GM12878 (cell line): ENCODE results near the gene HES7. TPM values are rescaled to one million over a fixed set of nuclear protein-coding genes. Genes with fewer than 3 reads are reported as not detected.

Source experiments
- ATAC-seq: fragments of 200-7000 bp; cut with Tn5 transposase; 3 replicates; pipeline ENCODE4 v1.9.1; 2020; ENCODE audit warnings: mild to moderate bottlenecking, moderate library complexity
- BruUV-seq: library from RNA; stranded (reverse); fragments of 400-500 nt; replicated peaks from 2 replicates; lab custom pipeline; 2021; lab: Mats Ljungman, UMichigan
- CTCF ChIA-PET: fragments of 300-600 bp; sonication (Branson Sonifier 250); formaldehyde crosslinking; extraction: SDS; loops from one replicate; lab custom pipeline; 2021; ENCODE audit warnings: inconsistent platforms; lab: Yijun Ruan, JAX
- POLR2A ChIA-PET: fragments of 350-600 bp; formaldehyde crosslinking; extraction: SDS; loops from one replicate; lab custom pipeline; 2021; ENCODE audit warnings: inconsistent platforms; lab: Charles Lee
- RAD21 ChIA-PET: fragments of 300-600 bp; sonication (Branson Sonifier 250); formaldehyde crosslinking; loops from one replicate; lab custom pipeline; 2023; ENCODE audit warnings: antibody characterized with exemption; ENCODE audit not compliant: unreplicated experiment; lab: Charles Lee
- SMC1A ChIA-PET: fragments of 300-600 bp; sonication (Branson Sonifier 250); formaldehyde crosslinking; loops from one replicate; lab custom pipeline; 2023; ENCODE audit not compliant: unreplicated experiment, uncharacterized antibody; lab: Charles Lee
- DNase-seq: peaks from one replicate; pipeline ENCODE4 v3.0.0-alpha.2; 2011; ENCODE audit warnings: low read depth, low spot score
- FAIRE-seq: peaks from 3 replicates; lab custom pipeline; 2011; peaks lifted over from hg19 to GRCh38; lab: Jason Lieb, UNC
- H2AFZ ChIP-seq: 2 replicates; pipeline ENCODE4 v1.6.0; 2011; ENCODE audit warnings: low read depth, low read length, control low read depth; ENCODE audit not compliant: control insufficient read depth
- H3K27ac ChIP-seq: 2 replicates; pipeline ENCODE4 v1.5.1; 2011; ENCODE audit warnings: control low read depth; ENCODE audit not compliant: control insufficient read depth, insufficient read depth
- H3K27me3 ChIP-seq, 2 experiments: replicated peaks in 1 of 2; 2 replicates each; pipeline versions ENCODE4 v1.6.0 to v1.6.1; 2011; ENCODE audit warnings: low read length in 1 of 2; ENCODE audit not compliant: control insufficient read depth in 2 of 2, insufficient read depth in 2 of 2
- H3K36me3 ChIP-seq, 2 experiments: 2 replicates each; pipeline ENCODE4 v1.5.1; 2011; ENCODE audit warnings: low read length in 1 of 2; ENCODE audit not compliant: control insufficient read depth in 2 of 2, insufficient read depth in 2 of 2
- H3K4me1 ChIP-seq: 2 replicates; pipeline ENCODE4 v1.6.1; 2011; ENCODE audit warnings: mild to moderate bottlenecking, low read length, moderate library complexity, mixed read lengths; ENCODE audit not compliant: control insufficient read depth, insufficient read depth
- H3K4me2 ChIP-seq: 2 replicates; pipeline ENCODE4 v1.6.0; 2011; ENCODE audit warnings: control low read depth; ENCODE audit not compliant: control insufficient read depth, insufficient read depth
- H3K4me3 ChIP-seq: fragments of 200-600 bp; sonication (generic); 2 replicates; pipeline ENCODE4 v1.5.1; 2016
- H3K79me2 ChIP-seq: 2 replicates; pipeline ENCODE4 v1.6.0; 2011; ENCODE audit warnings: low read length; ENCODE audit not compliant: control insufficient read depth, insufficient read depth
- H3K9ac ChIP-seq: 2 replicates; pipeline ENCODE4 v1.8.0; 2011; ENCODE audit warnings: low read length, control low read depth, mixed read lengths; ENCODE audit not compliant: control insufficient read depth, insufficient read depth
- H3K9me3 ChIP-seq: replicated peaks from 3 replicates; pipeline ENCODE4 v1.5.1; 2011; ENCODE audit warnings: mild to moderate bottlenecking, low read length; ENCODE audit not compliant: control insufficient read depth, insufficient read depth
- H4K20me1 ChIP-seq: 2 replicates; pipeline ENCODE4 v1.6.0; 2011; ENCODE audit not compliant: control insufficient read depth, insufficient read depth
- BCLAF1 ChIP-seq: fragments of 450-650 bp; IDR thresholded peaks from 2 replicates; pipeline ENCODE4 v1.6.1; 2017; ENCODE audit warnings: antibody characterized with exemption, mild to moderate bottlenecking, moderate library complexity
- BMI1 ChIP-seq: fragments of 450-650 bp; IDR thresholded peaks from 2 replicates; pipeline ENCODE4 v1.6.1; 2016; ENCODE audit warnings: mild to moderate bottlenecking, moderate library complexity, borderline replicate concordance
- DPF2 ChIP-seq: fragments of 450-650 bp; IDR thresholded peaks from 2 replicates; pipeline ENCODE4 v1.6.1; 2017; ENCODE audit warnings: mild to moderate bottlenecking
- JUNB ChIP-seq: IDR thresholded peaks from 2 replicates; pipeline ENCODE4 v1.6.1; 2016; ENCODE audit warnings: antibody characterized with exemption, mild to moderate bottlenecking
- JUND ChIP-seq: IDR thresholded peaks from 2 replicates; pipeline ENCODE4 v1.6.1; 2012; ENCODE audit warnings: low read depth, mild to moderate bottlenecking, low read length, improper control_type of control experiment, moderate library complexity
- POLR2AphosphoS2 ChIP-seq: IDR thresholded peaks from 2 replicates; pipeline ENCODE4 v1.6.1; 2011; ENCODE audit warnings: low read depth, mild to moderate bottlenecking, low read length, improper control_type of control experiment, moderate library complexity
- SMC3 ChIP-seq: IDR thresholded peaks from 2 replicates; pipeline ENCODE4 v1.6.1; 2011; ENCODE audit warnings: low read length, improper control_type of control experiment, borderline replicate concordance
- STAT1 ChIP-seq: fragments of 450-650 bp; conservative IDR thresholded peaks from 2 replicates; pipeline ENCODE4 v1.6.1; 2014; ENCODE audit warnings: antibody characterized with exemption, mild to moderate bottlenecking
- STAT3 ChIP-seq: IDR thresholded peaks from 2 replicates; pipeline ENCODE4 v1.6.1; 2011; ENCODE audit warnings: low read depth, low read length, improper control_type of control experiment
- TCF12 ChIP-seq: IDR thresholded peaks from 2 replicates; pipeline ENCODE4 v1.6.1; 2011; ENCODE audit warnings: low read depth, mild to moderate bottlenecking, low read length
- WGBS: methylation state at CpG from one replicate; pipeline ENCODE4 v1.1.6; 2016; ENCODE audit warnings: low lambda C conversion rate; ENCODE audit not compliant: insufficient replicate concordance, insufficient coverage; ENCODE audit errors: missing lambda C conversion rate; 5-methylcytosine and 5-hydroxymethylcytosine counted together
- in situ Hi-C: fragments of 300-500 bp; cut with MboI; formaldehyde crosslinking; loops from 9 replicates; pipeline ENCODE4 v1.14.3; 2018; ENCODE audit warnings: mixed read lengths
- intact Hi-C: fragments of 100-400 bp; cut with micrococcal nuclease; formaldehyde crosslinking; loops from one replicate; pipeline ENCODE4 v1.14.2; 2022; ENCODE audit not compliant: unreplicated experiment
- polyA plus RNA-seq, 11 experiments: library from polyadenylated mRNA; depleted of rRNA in 4 of 11; unstranded in 6 of 11; stranded (reverse) in 5 of 11; fragments of >200 nt; fragmentation: Nextera tagmentation in 4 of 11; fragmentation: Illumina TruSeq in 1 of 11; extraction: Ambion mirVana in 4 of 11; extraction: Trizol in 1 of 11; gene quantifications; 1 replicate in 1 of 11; 2 replicates in 10 of 11; pipeline versions ENCODE4 v1.2.1 to v1.2.3, GENCODE V29; 2011 to 2016; ENCODE audit warnings: inconsistent platforms in 2 of 11, missing spikeins in 2 of 11, low read depth in 1 of 11
- total RNA-seq, 4 experiments: library from RNA; depleted of rRNA in 3 of 4; stranded (reverse); fragments of >200 nt in 3 of 4; fragmentation: Illumina TruSeq in 1 of 4; extraction: Trizol in 1 of 4; gene quantifications; 2 replicates each; pipeline versions ENCODE4 v1.2.1 to v1.2.3, GENCODE V29; 2013 to 2021

The HES7 gene
- total and polyA plus RNA-seq, 10 of the 15 experiments (the other 5 are each of a cell fraction or from before 2014, with no cell fraction given), result 0.07 to 1.3 (median 0.63) TPM; not detected in 4

GRCh38 chr17:8147141-8147804 is 23.4 kb upstream of the HES7 start:
- H3K9me3 ChIP-seq, result no peaks in the 10 kb centered on the region
- POLR2A ChIA-PET, result interaction anchor here (1.5 kb wide), 1 partner anchor 12 kb away, joined by 4 read pairs; no protein-coding TSS in a partner anchor
- H2AFZ ChIP-seq, result no peak overlapping the region
- intact Hi-C loops, result no loop called here
- TF ChIP-seq STAT3, result no peak
- peak; percentile 21; the same call in 1 of the 2 replicates for TF ChIP-seq POLR2AphosphoS2
- CTCF ChIA-PET, result no interaction called here
- in situ Hi-C loops, result no loop called here
- RAD21 ChIA-PET, result no interaction called here
- H3K36me3 ChIP-seq, result peaks cover 9 to 30% of the 10 kb centered on the region in 2 experiments
- no peak overlapping the region for H3K27ac ChIP-seq
- SMC1A ChIA-PET, result no interaction called here
- peaks cover 19% of the 10 kb centered on the region for H3K79me2 ChIP-seq
- FAIRE-seq (no peak), ATAC-seq (no peak), DNase-seq (no peak)
- no TSS peak for BruUV-seq
- H3K4me3 ChIP-seq, result no peak overlapping the region
- H3K4me2 ChIP-seq, result no peak overlapping the region
- 91% methylated on average over 23 of the region's 26 CpGs for WGBS
- peaks cover 8% of the 10 kb centered on the region for H3K4me1 ChIP-seq
- no peaks in the 10 kb centered on the region; the same call in 1 of the 2 replicates for H4K20me1 ChIP-seq
- no peaks in the 10 kb centered on the region for H3K27me3 ChIP-seq
- H3K9ac ChIP-seq, result no peak overlapping the region

GRCh38 chr17:8146381-8147140 is 22.7 kb upstream of the HES7 start:
- Histone ChIP-seq H4K20me1 (no peaks in the 10 kb centered on the region; the same call in 1 of the 2 replicates), H3K9ac (no peak overlapping the region), H3K4me3 (no peak overlapping the region), H2AFZ (no peak overlapping the region), H3K9me3 (no peaks in the 10 kb centered on the region), H3K27ac (no peak overlapping the region), H3K79me2 (peaks cover 13% of the 10 kb centered on the region), H3K36me3 (peaks cover 9 to 30% of the 10 kb centered on the region in 2 experiments), H3K27me3 (no peaks in the 10 kb centered on the region), H3K4me1 (peaks cover 8% of the 10 kb centered on the region), H3K4me2 (no peak overlapping the region)
- ATAC-seq (no peak), FAIRE-seq (no peak), DNase-seq (no peak)
- ChIA-PET CTCF (no interaction called here), POLR2A (interaction anchor here (0.5 to 1.5 kb wide), 2 partner anchors 11 to 94 kb away, joined by 4 to 7 read pairs; no protein-coding TSS in a partner anchor), SMC1A (no interaction called here), RAD21 (no interaction called here)
- TF ChIP-seq BCLAF1 (no peak), BMI1 (no peak), JUND (no peak), STAT1 (no peak), JUNB (no peak), SMC3 (no peak), TCF12 (no peak), DPF2 (no peak)
- in situ Hi-C loops, result no loop called here
- intact Hi-C loops, result no loop called here
- WGBS, result 83% methylated on average over 14 of the region's 14 CpGs
- BruUV-seq, result no TSS peak
